ENCODE measurements around the gene SEL1L3. TPM values are rescaled to one million over a fixed set of nuclear protein-coding genes. Genes with fewer than 3 reads are reported as not detected.

Gene SEL1L3
- total and polyA plus RNA-seq, 9 of the 15 experiments (the other 6 are each of a cell fraction or from before 2014, with no cell fraction given) = 10.0 to 44.3 (median 21.6) TPM

GRCh38 chr4:25862411-25863346 lies at the start of gene SEL1L3 (continued):
- TF ChIP-seq ZFX (CRISPR knock-in tag; IDR thresholded peaks at IDR 0.05) (peak; percentile 38; the same call in 1 of the 2 replicates), RB1 (IDR thresholded peaks at IDR 0.05; ENCODE audit: low read depth) (peak; percentile 55), ZNF124 (CRISPR knock-in tag; IDR thresholded peaks at IDR 0.05) (no peak), PPARD (CRISPR knock-in tag; IDR thresholded peaks at IDR 0.05) (no peak), ZNF263 (CRISPR knock-in tag; IDR thresholded peaks at IDR 0.05; ENCODE audit: borderline replicate concordance) (peak; percentile 57; the same call in 1 of the 2 replicates), PHF8 (IDR thresholded peaks at IDR 0.05; ENCODE audit: borderline replicate concordance, low read length) (peak; percentile 60; the same call in 1 of the 2 replicates), GABPA (tag; conservative IDR thresholded peaks at IDR 0.05; ENCODE audit: low read depth) (0 out of 2 replicates have a peak, but pooled peaks have one; percentile 15), BRF1 (IDR thresholded peaks at IDR 0.05; ENCODE audit: borderline replicate concordance, extremely low read depth, insufficient read length) (no peak), SNIP1 (IDR thresholded peaks at IDR 0.05; ENCODE audit: low read depth) (no peak), RBFOX2 (IDR thresholded peaks at IDR 0.05; ENCODE audit: low read depth, low read length) (peak; percentile 78), ZNF395 (CRISPR knock-in tag; IDR thresholded peaks at IDR 0.05) (0 out of 2 replicates have a peak, but pooled peaks have one; percentile 37), SAP30 (IDR thresholded peaks at IDR 0.05; ENCODE audit: borderline replicate concordance, insufficient read depth, low read depth, low read length, poor library complexity, severe bottlenecking) (peak; percentile 36), CCNT2 (IDR thresholded peaks at IDR 0.05; ENCODE audit: borderline replicate concordance, extremely low read depth, insufficient read length, low read depth, low read length) (peak; percentile 59), ZNF511 (CRISPR knock-in tag; IDR thresholded peaks at IDR 0.05) (no peak), GATAD2B (IDR thresholded peaks at IDR 0.05; ENCODE audit: borderline replicate concordance) (peak; percentile 71; the same call in 1 of the 2 replicates), TRIM24 (IDR thresholded peaks at IDR 0.05) (no peak), POLR2G (IDR thresholded peaks at IDR 0.05; ENCODE audit: low read depth, low read length) (peak; percentile 76), CXXC5 (CRISPR knock-in tag; IDR thresholded peaks at IDR 0.05) (peak; percentile 59), EP300 (IDR thresholded peaks at IDR 0.05; ENCODE audit: low read length) (no peak), FOSL1 (tag; conservative IDR thresholded peaks at IDR 0.05) (no peak), NCOA1 (IDR thresholded peaks at IDR 0.05; ENCODE audit: low read depth) (no peak), MAFG (tag; conservative IDR thresholded peaks at IDR 0.05) (no peak), ATF1 (CRISPR knock-in tag; IDR thresholded peaks at IDR 0.05) (no peak), ATF1 (tag; IDR thresholded peaks at IDR 0.05) (no peak)
- TF ChIP-seq, protein P1, sequence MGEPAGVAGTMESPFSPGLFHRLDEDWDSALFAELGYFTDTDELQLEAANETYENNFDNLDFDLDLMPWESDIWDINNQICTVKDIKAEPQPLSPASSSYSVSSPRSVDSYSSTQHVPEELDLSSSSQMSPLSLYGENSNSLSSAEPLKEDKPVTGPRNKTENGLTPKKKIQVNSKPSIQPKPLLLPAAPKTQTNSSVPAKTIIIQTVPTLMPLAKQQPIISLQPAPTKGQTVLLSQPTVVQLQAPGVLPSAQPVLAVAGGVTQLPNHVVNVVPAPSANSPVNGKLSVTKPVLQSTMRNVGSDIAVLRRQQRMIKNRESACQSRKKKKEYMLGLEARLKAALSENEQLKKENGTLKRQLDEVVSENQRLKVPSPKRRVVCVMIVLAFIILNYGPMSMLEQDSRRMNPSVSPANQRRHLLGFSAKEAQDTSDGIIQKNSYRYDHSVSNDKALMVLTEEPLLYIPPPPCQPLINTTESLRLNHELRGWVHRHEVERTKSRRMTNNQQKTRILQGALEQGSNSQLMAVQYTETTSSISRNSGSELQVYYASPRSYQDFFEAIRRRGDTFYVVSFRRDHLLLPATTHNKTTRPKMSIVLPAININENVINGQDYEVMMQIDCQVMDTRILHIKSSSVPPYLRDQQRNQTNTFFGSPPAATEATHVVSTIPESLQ (CRISPR knock-in tag; IDR thresholded peaks at IDR 0.05) = no peak
